Measurements from ENCODE around the gene MYBPH. TPM values are rescaled to one million over a fixed set of nuclear protein-coding genes. Genes with fewer than 3 reads are reported as not detected.

Gene MYBPH
- total and polyA plus RNA-seq, 2 experiments from 2014 or later: not detected

DNA sequence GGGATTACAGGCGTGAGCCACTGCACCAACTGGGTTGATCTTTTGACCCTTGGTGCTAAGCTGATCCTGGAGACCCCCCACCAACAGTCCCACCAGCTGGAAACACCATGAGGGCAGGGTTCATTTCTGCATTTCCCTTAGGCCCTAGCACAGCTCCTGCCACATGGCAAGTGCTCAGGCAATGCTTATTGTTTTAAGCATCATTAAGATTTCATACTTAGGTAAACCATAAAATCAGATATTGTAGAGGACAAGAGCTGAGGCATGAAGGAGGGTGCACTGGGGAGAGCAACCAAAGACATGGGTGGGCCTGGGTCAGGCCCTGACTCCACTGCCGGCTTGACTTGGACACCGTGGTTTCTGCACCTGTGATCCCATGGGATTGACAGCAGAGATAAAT lies 36.2 kb upstream of the MYBPH start (continued):
- TF ChIP-seq STAT1 (IDR thresholded peaks at IDR 0.05; ENCODE audit: unreplicated experiment) (no peak), POLR2AphosphoS5 (IDR thresholded peaks at IDR 0.05; ENCODE audit: low read depth) (no peak), JUNB (IDR thresholded peaks at IDR 0.05; ENCODE audit: unreplicated experiment) (no peak)
- TF ChIP-seq, protein P1, sequence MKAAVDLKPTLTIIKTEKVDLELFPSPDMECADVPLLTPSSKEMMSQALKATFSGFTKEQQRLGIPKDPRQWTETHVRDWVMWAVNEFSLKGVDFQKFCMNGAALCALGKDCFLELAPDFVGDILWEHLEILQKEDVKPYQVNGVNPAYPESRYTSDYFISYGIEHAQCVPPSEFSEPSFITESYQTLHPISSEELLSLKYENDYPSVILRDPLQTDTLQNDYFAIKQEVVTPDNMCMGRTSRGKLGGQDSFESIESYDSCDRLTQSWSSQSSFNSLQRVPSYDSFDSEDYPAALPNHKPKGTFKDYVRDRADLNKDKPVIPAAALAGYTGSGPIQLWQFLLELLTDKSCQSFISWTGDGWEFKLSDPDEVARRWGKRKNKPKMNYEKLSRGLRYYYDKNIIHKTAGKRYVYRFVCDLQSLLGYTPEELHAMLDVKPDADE (IDR thresholded peaks at IDR 0.05): no peak
- TF ChIP-seq, protein P2, sequence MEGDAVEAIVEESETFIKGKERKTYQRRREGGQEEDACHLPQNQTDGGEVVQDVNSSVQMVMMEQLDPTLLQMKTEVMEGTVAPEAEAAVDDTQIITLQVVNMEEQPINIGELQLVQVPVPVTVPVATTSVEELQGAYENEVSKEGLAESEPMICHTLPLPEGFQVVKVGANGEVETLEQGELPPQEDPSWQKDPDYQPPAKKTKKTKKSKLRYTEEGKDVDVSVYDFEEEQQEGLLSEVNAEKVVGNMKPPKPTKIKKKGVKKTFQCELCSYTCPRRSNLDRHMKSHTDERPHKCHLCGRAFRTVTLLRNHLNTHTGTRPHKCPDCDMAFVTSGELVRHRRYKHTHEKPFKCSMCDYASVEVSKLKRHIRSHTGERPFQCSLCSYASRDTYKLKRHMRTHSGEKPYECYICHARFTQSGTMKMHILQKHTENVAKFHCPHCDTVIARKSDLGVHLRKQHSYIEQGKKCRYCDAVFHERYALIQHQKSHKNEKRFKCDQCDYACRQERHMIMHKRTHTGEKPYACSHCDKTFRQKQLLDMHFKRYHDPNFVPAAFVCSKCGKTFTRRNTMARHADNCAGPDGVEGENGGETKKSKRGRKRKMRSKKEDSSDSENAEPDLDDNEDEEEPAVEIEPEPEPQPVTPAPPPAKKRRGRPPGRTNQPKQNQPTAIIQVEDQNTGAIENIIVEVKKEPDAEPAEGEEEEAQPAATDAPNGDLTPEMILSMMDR (conservative IDR thresholded peaks at IDR 0.05; ENCODE audit: low read depth in 2 of 2): no peak

DNA sequence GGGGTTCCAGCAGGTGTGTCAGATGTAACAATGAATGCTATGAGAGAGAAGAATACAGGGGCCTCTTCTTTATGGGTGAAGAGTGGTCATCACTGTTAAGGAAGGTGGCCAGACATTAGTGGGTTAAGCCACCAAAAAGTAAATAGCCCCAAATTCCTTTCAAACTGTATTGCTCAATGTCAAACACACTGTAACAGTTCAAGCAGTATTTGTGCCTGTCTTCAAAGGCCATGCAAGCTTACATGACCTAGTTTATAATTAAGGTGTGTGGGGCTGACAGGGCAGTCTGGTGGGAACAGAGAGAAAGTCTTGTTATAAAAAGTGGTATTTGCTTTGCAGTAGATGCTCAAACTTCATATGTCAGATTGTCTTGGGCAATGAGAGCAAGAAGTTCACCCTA lies 35.4 kb upstream of the MYBPH start:
- Histone ChIP-seq H4K20me1 (replicated peaks; ENCODE audit: insufficient read depth) (no peaks in the 10 kb centered on the region), H3K27ac (ENCODE audit: low read depth) (no peak overlapping the region), H3K4me2 (no peak overlapping the region), H2AFZ (no peak overlapping the region), H3K27me3 (ENCODE audit: insufficient read depth) (no peaks in the 10 kb centered on the region), H3K79me2 (replicated peaks; ENCODE audit: insufficient read depth) (no peaks in the 10 kb centered on the region), H3K36me3 (ENCODE audit: insufficient read depth) (no peaks in the 10 kb centered on the region), H3K4me1 (ENCODE audit: insufficient read depth) (no peaks in the 10 kb centered on the region; the same call in 1 of the 2 replicates), H3K4me3 (no peak overlapping the region), H3K9me2 (ENCODE audit: insufficient read depth) (no peaks in the 10 kb centered on the region), H3F3A (replicated peaks; ENCODE audit: low read depth) (no peaks in the 10 kb centered on the region)
- Mint-ChIP-seq H3K9me3 (no peaks in the 10 kb centered on the region; the same call in 2 of the 3 replicates), H3K27me3 (ENCODE audit: insufficient read depth, low read depth, poor library complexity) (peaks cover 7% of the 10 kb centered on the region), H3K27ac (no peak overlapping the region), H3K4me1 (peaks cover 10% of the 10 kb centered on the region), H3K4me3 (no peak overlapping the region), H3K36me3 (ENCODE audit: low read depth) (no peaks in the 10 kb centered on the region)
- ATAC-seq: no peak
- DNase-seq (ENCODE audit: low spot score): no peak
- TF ChIP-seq, protein P3, sequence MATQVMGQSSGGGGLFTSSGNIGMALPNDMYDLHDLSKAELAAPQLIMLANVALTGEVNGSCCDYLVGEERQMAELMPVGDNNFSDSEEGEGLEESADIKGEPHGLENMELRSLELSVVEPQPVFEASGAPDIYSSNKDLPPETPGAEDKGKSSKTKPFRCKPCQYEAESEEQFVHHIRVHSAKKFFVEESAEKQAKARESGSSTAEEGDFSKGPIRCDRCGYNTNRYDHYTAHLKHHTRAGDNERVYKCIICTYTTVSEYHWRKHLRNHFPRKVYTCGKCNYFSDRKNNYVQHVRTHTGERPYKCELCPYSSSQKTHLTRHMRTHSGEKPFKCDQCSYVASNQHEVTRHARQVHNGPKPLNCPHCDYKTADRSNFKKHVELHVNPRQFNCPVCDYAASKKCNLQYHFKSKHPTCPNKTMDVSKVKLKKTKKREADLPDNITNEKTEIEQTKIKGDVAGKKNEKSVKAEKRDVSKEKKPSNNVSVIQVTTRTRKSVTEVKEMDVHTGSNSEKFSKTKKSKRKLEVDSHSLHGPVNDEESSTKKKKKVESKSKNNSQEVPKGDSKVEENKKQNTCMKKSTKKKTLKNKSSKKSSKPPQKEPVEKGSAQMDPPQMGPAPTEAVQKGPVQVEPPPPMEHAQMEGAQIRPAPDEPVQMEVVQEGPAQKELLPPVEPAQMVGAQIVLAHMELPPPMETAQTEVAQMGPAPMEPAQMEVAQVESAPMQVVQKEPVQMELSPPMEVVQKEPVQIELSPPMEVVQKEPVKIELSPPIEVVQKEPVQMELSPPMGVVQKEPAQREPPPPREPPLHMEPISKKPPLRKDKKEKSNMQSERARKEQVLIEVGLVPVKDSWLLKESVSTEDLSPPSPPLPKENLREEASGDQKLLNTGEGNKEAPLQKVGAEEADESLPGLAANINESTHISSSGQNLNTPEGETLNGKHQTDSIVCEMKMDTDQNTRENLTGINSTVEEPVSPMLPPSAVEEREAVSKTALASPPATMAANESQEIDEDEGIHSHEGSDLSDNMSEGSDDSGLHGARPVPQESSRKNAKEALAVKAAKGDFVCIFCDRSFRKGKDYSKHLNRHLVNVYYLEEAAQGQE (IDR thresholded peaks at IDR 0.05; ENCODE audit: unreplicated experiment): no peak
- TF ChIP-seq ZNF331 (CRISPR knock-in tag; IDR thresholded peaks at IDR 0.05; ENCODE audit: low read depth) (no peak), CREB1 (CRISPR knock-in tag; IDR thresholded peaks at IDR 0.05; ENCODE audit: low read depth) (no peak)
- TF ChIP-seq, protein P2 (conservative IDR thresholded peaks at IDR 0.05; ENCODE audit: low read depth in 2 of 2): no peak
- TF ChIP-seq, protein P4, sequence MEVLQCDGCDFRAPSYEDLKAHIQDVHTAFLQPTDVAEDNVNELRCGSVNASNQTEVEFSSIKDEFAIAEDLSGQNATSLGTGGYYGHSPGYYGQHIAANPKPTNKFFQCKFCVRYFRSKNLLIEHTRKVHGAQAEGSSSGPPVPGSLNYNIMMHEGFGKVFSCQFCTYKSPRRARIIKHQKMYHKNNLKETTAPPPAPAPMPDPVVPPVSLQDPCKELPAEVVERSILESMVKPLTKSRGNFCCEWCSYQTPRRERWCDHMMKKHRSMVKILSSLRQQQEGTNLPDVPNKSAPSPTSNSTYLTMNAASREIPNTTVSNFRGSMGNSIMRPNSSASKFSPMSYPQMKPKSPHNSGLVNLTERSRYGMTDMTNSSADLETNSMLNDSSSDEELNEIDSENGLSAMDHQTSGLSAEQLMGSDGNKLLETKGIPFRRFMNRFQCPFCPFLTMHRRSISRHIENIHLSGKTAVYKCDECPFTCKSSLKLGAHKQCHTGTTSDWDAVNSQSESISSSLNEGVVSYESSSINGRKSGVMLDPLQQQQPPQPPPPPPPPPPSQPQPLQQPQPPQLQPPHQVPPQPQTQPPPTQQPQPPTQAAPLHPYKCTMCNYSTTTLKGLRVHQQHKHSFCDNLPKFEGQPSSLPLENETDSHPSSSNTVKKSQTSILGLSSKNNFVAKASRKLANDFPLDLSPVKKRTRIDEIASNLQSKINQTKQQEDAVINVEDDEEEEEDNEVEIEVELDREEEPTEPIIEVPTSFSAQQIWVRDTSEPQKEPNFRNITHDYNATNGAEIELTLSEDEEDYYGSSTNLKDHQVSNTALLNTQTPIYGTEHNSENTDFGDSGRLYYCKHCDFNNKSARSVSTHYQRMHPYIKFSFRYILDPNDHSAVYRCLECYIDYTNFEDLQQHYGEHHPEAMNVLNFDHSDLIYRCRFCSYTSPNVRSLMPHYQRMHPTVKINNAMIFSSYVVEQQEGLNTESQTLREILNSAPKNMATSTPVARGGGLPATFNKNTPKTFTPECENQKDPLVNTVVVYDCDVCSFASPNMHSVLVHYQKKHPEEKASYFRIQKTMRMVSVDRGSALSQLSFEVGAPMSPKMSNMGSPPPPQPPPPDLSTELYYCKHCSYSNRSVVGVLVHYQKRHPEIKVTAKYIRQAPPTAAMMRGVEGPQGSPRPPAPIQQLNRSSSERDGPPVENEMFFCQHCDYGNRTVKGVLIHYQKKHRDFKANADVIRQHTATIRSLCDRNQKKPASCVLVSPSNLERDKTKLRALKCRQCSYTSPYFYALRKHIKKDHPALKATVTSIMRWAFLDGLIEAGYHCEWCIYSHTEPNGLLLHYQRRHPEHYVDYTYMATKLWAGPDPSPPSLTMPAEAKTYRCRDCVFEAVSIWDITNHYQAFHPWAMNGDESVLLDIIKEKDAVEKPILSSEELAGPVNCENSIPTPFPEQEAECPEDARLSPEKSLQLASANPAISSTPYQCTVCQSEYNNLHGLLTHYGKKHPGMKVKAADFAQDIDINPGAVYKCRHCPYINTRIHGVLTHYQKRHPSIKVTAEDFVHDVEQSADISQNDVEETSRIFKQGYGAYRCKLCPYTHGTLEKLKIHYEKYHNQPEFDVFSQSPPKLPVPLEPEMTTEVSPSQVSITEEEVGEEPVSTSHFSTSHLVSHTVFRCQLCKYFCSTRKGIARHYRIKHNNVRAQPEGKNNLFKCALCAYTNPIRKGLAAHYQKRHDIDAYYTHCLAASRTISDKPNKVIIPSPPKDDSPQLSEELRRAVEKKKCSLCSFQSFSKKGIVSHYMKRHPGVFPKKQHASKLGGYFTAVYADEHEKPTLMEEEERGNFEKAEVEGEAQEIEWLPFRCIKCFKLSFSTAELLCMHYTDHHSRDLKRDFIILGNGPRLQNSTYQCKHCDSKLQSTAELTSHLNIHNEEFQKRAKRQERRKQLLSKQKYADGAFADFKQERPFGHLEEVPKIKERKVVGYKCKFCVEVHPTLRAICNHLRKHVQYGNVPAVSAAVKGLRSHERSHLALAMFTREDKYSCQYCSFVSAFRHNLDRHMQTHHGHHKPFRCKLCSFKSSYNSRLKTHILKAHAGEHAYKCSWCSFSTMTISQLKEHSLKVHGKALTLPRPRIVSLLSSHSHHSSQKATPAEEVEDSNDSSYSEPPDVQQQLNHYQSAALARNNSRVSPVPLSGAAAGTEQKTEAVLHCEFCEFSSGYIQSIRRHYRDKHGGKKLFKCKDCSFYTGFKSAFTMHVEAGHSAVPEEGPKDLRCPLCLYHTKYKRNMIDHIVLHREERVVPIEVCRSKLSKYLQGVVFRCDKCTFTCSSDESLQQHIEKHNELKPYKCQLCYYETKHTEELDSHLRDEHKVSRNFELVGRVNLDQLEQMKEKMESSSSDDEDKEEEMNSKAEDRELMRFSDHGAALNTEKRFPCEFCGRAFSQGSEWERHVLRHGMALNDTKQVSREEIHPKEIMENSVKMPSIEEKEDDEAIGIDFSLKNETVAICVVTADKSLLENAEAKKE (CRISPR knock-in tag; IDR thresholded peaks at IDR 0.05): no peak
